H1 (cell line): Measurements from ENCODE around the gene FGF23. TPM values are rescaled to one million over a fixed set of nuclear protein-coding genes. Genes with fewer than 3 reads are reported as not detected.

Experiments
- CHD2 ChIP-seq: IDR thresholded peaks from 2 replicates; pipeline ENCODE4 v1.6.1; 2012; ENCODE audit warnings: low read length, improper control_type of control experiment
- E2F6 ChIP-seq: IDR thresholded peaks from 2 replicates; pipeline ENCODE4 v1.6.1; 2012; ENCODE audit warnings: inconsistent platforms
- TBP ChIP-seq: IDR thresholded peaks from 2 replicates; pipeline ENCODE4 v1.6.1; 2011; ENCODE audit warnings: low read depth, low read length, improper control_type of control experiment
- polyA plus RNA-seq, 7 experiments: library from polyadenylated mRNA; depleted of rRNA in 3 of 7; stranded (reverse) in 5 of 7; unstranded in 2 of 7; fragments of >200 nt in 5 of 7; fragments of 200-250 nt in 2 of 7; gene quantifications; 1 replicate in 5 of 7; 2 replicates in 1 of 7; 4 replicates in 1 of 7; pipeline versions ENCODE4 v1.2.1 to v1.2.3, GENCODE V29; 2011 to 2013; ENCODE audit warnings: missing spikeins in 2 of 7, mixed read lengths in 2 of 7
- total RNA-seq: library from RNA; stranded (reverse); fragmentation: NEBNext Ultra II Directional; extraction: Animal tissue kit (Norgen Biotek cat#: 25700); gene quantifications from 2 replicates; pipeline ENCODE4 v1.2.1, GENCODE V29; 2021

FGF23 gene
- total and polyA plus RNA-seq, 2 of the 8 experiments (the other 6 are each of a cell fraction or from before 2014, with no cell fraction given), result 0.35 to 0.67 TPM

GRCh38 chr12:4416276-4416675 lies 36.8 kb upstream of the FGF23 start (continued):
- TF ChIP-seq E2F6 (no peak), CHD2 (no peak), TBP (no peak)
